GM23338 (cell line): ENCODE data around the gene TBC1D14. TPM values are rescaled to one million over a fixed set of nuclear protein-coding genes. Genes with fewer than 3 reads are reported as not detected.

Source experiments
- CREB1 ChIP-seq: fragments of 250-450 bp; sonication (Bioruptor Pico); IDR thresholded peaks from 2 replicates; pipeline ENCODE4 v1.5.0; 2020; ENCODE audit warnings: low read depth, mild to moderate bottlenecking, moderate library complexity
- ETS1 ChIP-seq: IDR thresholded peaks from 2 replicates; pipeline ENCODE4 v1.6.1; 2016; ENCODE audit warnings: antibody characterized with exemption
- EZH2 ChIP-seq: fragments of 200-600 bp; sonication (generic); IDR thresholded peaks from one replicate; pipeline ENCODE4 v1.8.0; 2017; ENCODE audit warnings: antibody characterized with exemption, mild to moderate bottlenecking, low read depth; ENCODE audit not compliant: unreplicated experiment
- EZH2phosphoT487 ChIP-seq: fragments of 200-600 bp; sonication (generic); IDR thresholded peaks from one replicate; pipeline ENCODE4 v1.8.1; 2018; ENCODE audit warnings: antibody characterized with exemption; ENCODE audit not compliant: unreplicated experiment
- JUNB ChIP-seq: IDR thresholded peaks from one replicate; pipeline ENCODE4 v1.6.1; 2016; ENCODE audit warnings: antibody characterized with exemption; ENCODE audit not compliant: unreplicated experiment
- NANOG ChIP-seq: IDR thresholded peaks from 2 replicates; pipeline ENCODE4 v1.6.1; 2016; ENCODE audit warnings: antibody characterized with exemption, borderline replicate concordance
- POLR2AphosphoS5 ChIP-seq: IDR thresholded peaks from 2 replicates; pipeline ENCODE4 v1.6.1; 2016; ENCODE audit warnings: antibody characterized with exemption, low read depth
- REST ChIP-seq: IDR thresholded peaks from one replicate; pipeline ENCODE4 v1.6.1; 2018; ENCODE audit warnings: antibody characterized with exemption; ENCODE audit not compliant: unreplicated experiment
- STAT1 ChIP-seq: IDR thresholded peaks from one replicate; pipeline ENCODE4 v1.6.1; 2016; ENCODE audit warnings: antibody characterized with exemption; ENCODE audit not compliant: unreplicated experiment
- ZNF114 ChIP-seq: fragments of 250-450 bp; sonication (Bioruptor Pico); IDR thresholded peaks from 2 replicates; pipeline ENCODE4 v1.5.0; 2020; ENCODE audit warnings: mild to moderate bottlenecking, moderate library complexity
- ZNF462 ChIP-seq: fragments of 250-450 bp; sonication (Bioruptor Pico); IDR thresholded peaks from 2 replicates; pipeline ENCODE4 v1.5.0; 2020; ENCODE audit warnings: mild to moderate bottlenecking, moderate library complexity
- polyA plus RNA-seq: library from polyadenylated mRNA; unstranded; fragments of >200 nt; fragmentation: Nextera tagmentation; extraction: Ambion mirVana; gene quantifications from 2 replicates; pipeline ENCODE4 v1.2.1, GENCODE V29; 2016
- total RNA-seq: library from RNA; depleted of rRNA; stranded (reverse); fragments of >200 nt; shearing (Covaris generic); gene quantifications from 2 replicates; pipeline ENCODE4 v1.2.3, GENCODE V29; 2014

Gene TBC1D14
- total and polyA plus RNA-seq, 2 experiments from 2014 or later = 18.2 to 59.7 TPM

GRCh38 chr4:6916069-6916586 is 6.5 kb downstream of the TBC1D14 start (continued):
- TF ChIP-seq ZNF462 (CRISPR knock-in tag) = no peak
- TF ChIP-seq EZH2phosphoT487 = no peak
- no peak for TF ChIP-seq JUNB
- TF ChIP-seq POLR2AphosphoS5 = no peak
- no peak for TF ChIP-seq ETS1
- no peak for TF ChIP-seq NANOG
- no peak for TF ChIP-seq ZNF114 (CRISPR knock-in tag)
- no peak for TF ChIP-seq EZH2
- no peak for TF ChIP-seq STAT1
- no peak for TF ChIP-seq REST
- TF ChIP-seq CREB1 (CRISPR knock-in tag) = no peak
